Common myeloid progenitor, CD34-positive (primary cell): Measurements from ENCODE around the gene CD34.

Source experiments
- CTCF ChIA-PET: fragments of 350-600 bp; sonication (Branson Sonifier 250); formaldehyde crosslinking; loops from one replicate; lab custom pipeline; 2021; ENCODE audit warnings: antibody characterized with exemption; lab: Charles Lee
- POLR2A ChIA-PET: fragments of 350-600 bp; sonication (Branson Sonifier 250); formaldehyde crosslinking; loops from one replicate; lab custom pipeline; 2021; ENCODE audit warnings: antibody characterized with exemption; lab: Charles Lee
- DNase-seq, 3 donors: peaks; one replicate each; pipeline versions ENCODE4 v3.0.0 to v3.0.0-alpha.2; 2013
- H3K27ac ChIP-seq, 2 experiments: 1 replicate in 1 of 2; 2 replicates in 1 of 2; pipeline ENCODE4 v1.7.0; 2013; ENCODE audit warnings: inconsistent platforms in 2 of 2, low read length in 2 of 2, mild to moderate bottlenecking in 2 of 2, low read depth in 1 of 2, moderate library complexity in 1 of 2; ENCODE audit not compliant: severe bottlenecking in 2 of 2, insufficient read depth in 1 of 2, poor library complexity in 1 of 2
- H3K27me3 ChIP-seq, 5 experiments: replicated peaks in 2 of 5; 1 replicate in 3 of 5; 2 replicates in 2 of 5; pipeline versions ENCODE4 v1.6.1 to v1.7.0; 2013; ENCODE audit warnings: low read length in 4 of 5, mild to moderate bottlenecking in 2 of 5, moderate library complexity in 2 of 5, inconsistent platforms in 1 of 5; ENCODE audit not compliant: insufficient read depth in 5 of 5, control insufficient read depth in 4 of 5
- H3K36me3 ChIP-seq, 4 experiments: 1 replicate in 2 of 4; 2 replicates in 2 of 4; pipeline versions ENCODE4 v1.6.1 to v1.7.0; 2013; ENCODE audit warnings: low read length in 3 of 4, control low read depth in 1 of 4, mild to moderate bottlenecking in 1 of 4; ENCODE audit not compliant: control insufficient read depth in 4 of 4, insufficient read depth in 4 of 4
- H3K4me1 ChIP-seq, 4 experiments: 1 replicate in 3 of 4; 2 replicates in 1 of 4; pipeline versions ENCODE4 v1.6.1 to v1.7.1; 2013; ENCODE audit warnings: low read length in 3 of 4, mild to moderate bottlenecking in 3 of 4, control low read depth in 1 of 4, inconsistent platforms in 1 of 4, moderate library complexity in 1 of 4; ENCODE audit not compliant: control insufficient read depth in 4 of 4, insufficient read depth in 4 of 4; ENCODE audit errors: control extremely low read depth in 1 of 4
- H3K4me3 ChIP-seq, 7 experiments: 1 replicate in 4 of 7; 2 replicates in 3 of 7; pipeline versions ENCODE4 v1.5.1 to v1.7.0; 2013; ENCODE audit warnings: mild to moderate bottlenecking in 7 of 7, low read length in 6 of 7, moderate library complexity in 6 of 7, inconsistent platforms in 2 of 7, low read depth in 2 of 7, control low read depth in 1 of 7; ENCODE audit not compliant: insufficient read depth in 4 of 7, control insufficient read depth in 1 of 7; ENCODE audit errors: extremely low read depth in 1 of 7
- H3K9me3 ChIP-seq, 5 experiments: 1 replicate in 4 of 5; 2 replicates in 1 of 5; pipeline versions ENCODE4 v1.6.1 to v1.7.1; 2013; ENCODE audit warnings: low read length in 4 of 5, mild to moderate bottlenecking in 2 of 5, inconsistent platforms in 1 of 5, low read depth in 1 of 5, moderate library complexity in 1 of 5; ENCODE audit not compliant: control insufficient read depth in 4 of 5, insufficient read depth in 2 of 5; ENCODE audit errors: control extremely low read depth in 1 of 5
- WGBS: methylation state at CpG from one replicate; pipeline ENCODE4 v1.1.5; 2013; ENCODE audit not compliant: insufficient coverage; 5-methylcytosine and 5-hydroxymethylcytosine counted together

The CD34 gene

GRCh38 chr1:207908107-207908734, 2.7 kb downstream of the CD34 start:
- Histone ChIP-seq H3K36me3 (peaks cover 0 to 25% (median 6%) of the 10 kb centered on the region in 4 experiments), H3K9me3 (no peaks in the 10 kb centered on the region), H3K27ac (peak overlapping the region; percentile 64 to 85), H3K4me3 (peak overlapping the region in 6 of 7 experiments; percentile 76 to 90 (median 85)), H3K27me3 (no peaks in the 10 kb centered on the region), H3K4me1 (peaks cover 54 to 97% (median 85%) of the 10 kb centered on the region in 4 experiments)
- 0% methylated on average over 6 of the region's 7 CpGs for WGBS
- ChIA-PET CTCF (interaction anchor here (0.7 to 25.3 kb wide), 20 partner anchors 9 to 89 kb away, joined by 3 to 494 read pairs (median 7); no protein-coding TSS in a partner anchor), POLR2A (interaction anchor here (0.7 to 1.5 kb wide), 3 partner anchors 9 to 55 kb away, joined by 3 to 5 read pairs (median 4); no protein-coding TSS in a partner anchor)
- DNase-seq, result peak; percentile 53 to 67 (median 59)

- Histone ChIP-seq H3K4me1 (peaks cover 48 to 94% (median 85%) of the 10 kb centered on the region in 4 experiments), H3K4me3 (peak overlapping the region in 2 of 7 experiments; percentile 28 to 44), H3K9me3 (no peaks in the 10 kb centered on the region), H3K36me3 (peaks cover 11 to 60% (median 26%) of the 10 kb centered on the region in 4 experiments), H3K27ac (peak overlapping the region; percentile 73 to 85), H3K27me3 (no peaks in the 10 kb centered on the region)
- ChIA-PET POLR2A (interaction anchor here (1.1 kb wide), 1 partner anchor 79 kb away, joined by 3 read pairs; no protein-coding TSS in a partner anchor), CTCF (interaction anchor here (0.7 to 25.3 kb wide), 15 partner anchors 9 to 1323 kb away, joined by 3 to 494 read pairs (median 5); no protein-coding TSS in a partner anchor)
- WGBS, result no CpG with 5 or more reads among the region's 1 CpG
- DNase-seq, result peak; percentile 37 to 89 (median 79)
Observed at GRCh38 chr1:207904391-207904790, 6.5 kb downstream of the CD34 start.

- Histone ChIP-seq H3K4me1 (peaks cover 44 to 95% (median 81%) of the 10 kb centered on the region in 4 experiments), H3K27ac (peak overlapping the region; percentile 73 to 85), H3K36me3 (peaks cover 17 to 63% (median 30%) of the 10 kb centered on the region in 4 experiments), H3K27me3 (no peaks in the 10 kb centered on the region), H3K4me3 (peak overlapping the region in 1 of 7 experiments; percentile 35), H3K9me3 (no peaks in the 10 kb centered on the region)
- peak; percentile 50 to 83 (median 72) for DNase-seq
- POLR2A ChIA-PET, result interaction anchor here (1.1 kb wide), 1 partner anchor 78 kb away, joined by 3 read pairs; no protein-coding TSS in a partner anchor
- CTCF ChIA-PET, result interaction anchor here (0.6 to 25.3 kb wide), 18 partner anchors 7 to 1322 kb away, joined by 3 to 494 read pairs (median 6); partner anchors contain the start of gene CD34
- 42% methylated on average over 2 of the region's 3 CpGs for WGBS
Observed at GRCh38 chr1:207903767-207904166, 7.2 kb downstream of the CD34 start.

DNA sequence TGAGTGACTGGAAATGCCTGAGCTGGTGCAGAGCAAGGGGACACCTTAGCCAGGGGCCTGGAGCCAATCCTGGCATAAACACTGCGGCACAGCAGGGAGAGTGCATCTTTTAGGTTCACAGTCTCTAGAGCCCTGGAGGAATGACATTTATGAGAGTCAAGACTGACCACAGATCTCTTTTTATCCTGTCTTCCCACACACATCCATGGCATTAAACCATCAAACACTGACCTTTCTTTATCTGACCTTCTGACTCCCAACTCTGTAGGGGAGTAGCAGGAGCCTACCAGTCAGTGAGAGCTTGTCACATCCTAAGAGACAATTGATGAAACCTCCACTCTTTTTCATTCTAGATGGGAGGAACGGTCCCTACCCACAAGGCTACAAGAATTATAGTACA, 7.9 kb downstream of the CD34 start:
- ChIA-PET POLR2A (no interaction called here), CTCF (interaction anchor here (0.6 to 25.3 kb wide), 15 partner anchors 7 to 95 kb away, joined by 3 to 494 read pairs (median 6); partner anchors contain the start of gene CD34)
- Histone ChIP-seq H3K27me3 (no peaks in the 10 kb centered on the region), H3K9me3 (no peaks in the 10 kb centered on the region), H3K36me3 (peaks cover 21 to 69% (median 37%) of the 10 kb centered on the region in 4 experiments), H3K27ac (peak overlapping the region; percentile 55 to 85), H3K4me1 (peaks cover 41 to 93% (median 77%) of the 10 kb centered on the region in 4 experiments), H3K4me3 (peak overlapping the region in 1 of 7 experiments; percentile 40)
- WGBS, result 88% methylated on average over 1 of the region's 2 CpGs
- no peak for DNase-seq

DNA sequence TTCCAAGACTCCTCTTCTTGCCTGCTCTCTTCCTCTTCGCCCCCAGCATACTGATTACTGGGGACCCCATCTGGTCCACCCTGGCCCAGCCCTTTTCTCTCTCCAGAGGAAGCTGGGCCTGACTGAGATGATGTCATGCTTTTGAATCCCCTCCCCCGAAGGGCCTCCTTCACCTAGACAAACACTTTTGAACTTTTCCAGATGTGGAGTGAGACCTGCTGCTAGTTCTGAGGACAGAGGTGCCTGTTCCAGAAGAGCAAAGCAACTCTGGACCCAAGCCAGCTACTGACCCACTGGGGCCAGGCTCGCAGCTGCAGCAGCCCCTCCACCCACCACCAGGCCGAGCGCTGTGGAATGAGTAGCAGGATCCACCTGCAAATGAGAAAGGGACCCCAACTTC, 8.4 kb downstream of the CD34 start:
- WGBS, result 100% methylated on average over 1 of the region's 5 CpGs
- POLR2A ChIA-PET, result no interaction called here
- CTCF ChIA-PET, result interaction anchor here (0.7 to 25.3 kb wide), 13 partner anchors 8 to 73 kb away, joined by 3 to 494 read pairs (median 6); partner anchors contain the start of gene CD34
- H3K27ac ChIP-seq, result peak overlapping the region; percentile 55 to 85
- H3K4me1 ChIP-seq, result peaks cover 38 to 91% (median 72%) of the 10 kb centered on the region in 4 experiments
- H3K4me3 ChIP-seq, result peak overlapping the region in 3 of 7 experiments; percentile 13 to 40 (median 19)
- H3K36me3 ChIP-seq, result peaks cover 22 to 66% (median 38%) of the 10 kb centered on the region in 4 experiments
- no peak for DNase-seq
- H3K9me3 ChIP-seq, result no peaks in the 10 kb centered on the region
- H3K27me3 ChIP-seq, result no peaks in the 10 kb centered on the region

GRCh38 chr1:207901041-207901653, 9.8 kb downstream of the CD34 start:
- ChIA-PET POLR2A (interaction anchor here (1.0 kb wide), 1 partner anchor 62 kb away, joined by 6 read pairs; no protein-coding TSS in a partner anchor), CTCF (interaction anchor here (0.9 to 25.3 kb wide), 9 partner anchors 9 to 68 kb away, joined by 3 to 494 read pairs (median 4); partner anchors contain the start of gene CD34)
- H3K9me3 ChIP-seq, result no peaks in the 10 kb centered on the region
- WGBS, result 100% methylated on average over 1 of the region's 2 CpGs
- H3K4me1 ChIP-seq, result peaks cover 33 to 80% (median 59%) of the 10 kb centered on the region in 4 experiments
- no peaks in the 10 kb centered on the region for H3K27me3 ChIP-seq
- peaks cover 26 to 64% (median 37%) of the 10 kb centered on the region in 4 experiments for H3K36me3 ChIP-seq
- H3K27ac ChIP-seq, result peak overlapping the region in 1 of 2 experiments; percentile 38
- no peak for DNase-seq
- H3K4me3 ChIP-seq, result peak overlapping the region in 2 of 7 experiments; percentile 4 to 20
